MV-4-11 (cell line): ENCODE results near the gene SLC27A2.
"Not testable (repeated sequence)": the region's sequence is repeated elsewhere in the genome, so short reads cannot be mapped to it uniquely, and the experiment has no call there.

Experiments
- DNase-seq: peaks from one replicate; lab custom pipeline; 2025; lab: John Stamatoyannopoulos, UW

The SLC27A2 gene

DNA sequence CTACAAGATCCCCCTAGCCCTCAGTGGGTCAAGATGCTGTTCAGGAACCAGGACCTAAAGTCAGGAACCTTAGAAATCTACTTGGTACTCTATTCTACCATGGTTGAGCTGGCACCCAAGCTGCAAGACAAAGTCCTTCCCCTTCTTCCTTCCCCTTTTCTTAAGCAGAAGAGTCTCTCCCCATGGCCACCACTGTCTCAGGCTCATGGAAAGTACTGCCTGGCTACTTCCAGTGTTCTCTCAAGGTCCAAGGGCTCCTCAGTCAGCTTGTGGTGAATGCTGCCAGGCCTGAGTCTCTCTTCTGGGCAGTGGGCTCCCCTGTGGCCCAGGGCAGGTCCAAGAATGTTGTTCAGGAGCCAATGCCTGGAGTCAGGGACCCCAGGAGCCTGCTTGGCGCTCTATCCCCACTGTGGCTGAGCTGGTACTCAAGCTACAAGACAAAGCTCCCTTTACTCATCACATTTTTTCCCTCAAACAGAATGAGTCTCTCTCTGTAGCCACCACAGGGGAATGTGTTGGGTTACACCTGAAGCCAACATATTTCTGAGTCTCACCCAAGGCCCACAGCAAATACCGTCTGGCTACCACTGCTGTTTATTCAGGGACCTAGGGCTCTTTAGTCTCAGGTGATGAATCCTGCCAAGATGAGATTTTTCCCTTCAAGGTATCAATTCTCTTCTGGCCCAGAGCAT lies 18.1 kb upstream of the SLC27A2 start:
- peak; percentile 69 for DNase-seq

- DNase-seq = no peak
These were observed 17.5 kb upstream of the SLC27A2 start for GRCh38 chr15:50164458-50164857.

DNA sequence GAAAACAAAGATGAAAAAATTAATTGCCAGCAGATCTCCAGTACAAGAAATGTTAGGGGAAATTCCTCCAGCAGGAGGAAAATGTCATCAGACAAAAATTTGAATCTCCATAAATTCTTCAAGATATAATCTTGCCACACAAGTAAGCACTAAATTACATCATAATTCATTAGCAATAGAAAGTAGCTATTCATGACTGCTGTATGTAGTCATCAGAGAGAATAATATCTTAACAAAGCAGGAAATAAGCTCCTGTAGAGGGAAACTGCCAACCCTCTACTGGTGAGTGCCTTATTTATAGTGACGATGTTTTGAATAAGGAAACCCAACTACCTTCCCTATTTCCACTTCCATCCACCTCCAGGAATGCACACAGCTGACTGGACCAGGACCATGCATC lies 15.8 kb upstream of the SLC27A2 start:
- DNase-seq = no peak

DNA sequence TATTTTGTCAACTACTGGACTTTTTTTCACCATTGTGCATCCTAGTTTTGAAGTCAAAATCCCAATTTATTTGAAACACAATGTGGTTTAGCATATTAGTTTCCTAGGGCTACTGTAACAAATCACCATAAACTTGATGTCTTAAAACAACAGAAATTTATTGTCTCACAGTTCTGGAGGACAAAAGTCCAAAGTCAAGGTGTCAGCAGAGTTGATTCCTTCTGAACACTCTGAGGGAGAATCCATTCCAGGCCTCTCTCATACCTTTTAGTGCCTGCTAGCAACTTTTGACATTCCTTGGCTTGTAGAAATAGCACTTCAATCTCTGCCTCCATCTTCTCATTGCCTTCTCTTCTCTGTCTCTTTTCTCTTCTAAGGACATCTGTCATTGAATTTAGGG lies 14.9 kb upstream of the SLC27A2 start:
- no peak for DNase-seq

GRCh38 chr15:50168379-50168778 lies 13.6 kb upstream of the SLC27A2 start:
- DNase-seq = no peak

DNA sequence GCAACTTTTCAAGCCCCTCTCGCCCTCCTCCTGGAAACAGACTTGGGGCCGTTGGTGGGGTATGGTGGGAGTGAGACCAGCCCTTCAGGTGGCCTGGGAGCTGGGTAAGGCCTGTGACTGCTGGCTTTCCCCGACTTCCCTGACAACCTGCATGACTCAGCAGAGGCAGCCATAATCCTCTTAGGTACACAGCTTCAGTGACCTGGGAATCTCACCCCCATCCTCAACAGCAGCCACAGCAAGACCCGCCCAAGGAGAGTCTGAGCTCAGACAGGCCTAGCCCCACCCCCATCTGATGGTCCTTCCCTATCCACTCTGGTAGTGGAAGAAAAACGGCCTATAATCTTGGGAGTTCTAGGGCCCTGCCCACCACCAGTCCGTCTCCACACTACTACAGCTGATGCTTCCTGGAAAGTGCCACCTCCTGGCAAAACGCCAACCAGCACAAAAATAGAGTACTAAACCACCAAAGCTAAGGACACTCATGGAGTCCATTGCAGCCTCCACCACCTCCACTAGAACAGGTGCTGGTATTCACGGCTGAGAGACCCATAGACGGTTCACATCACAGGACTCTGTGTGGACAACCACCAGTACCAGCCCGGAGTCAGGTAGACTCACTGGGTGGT lies 13.1 kb upstream of the SLC27A2 start:
- no peak for DNase-seq

GRCh38 chr15:50172360-50172895 lies 9.6 kb upstream of the SLC27A2 start:
- DNase-seq = not testable (repeated sequence)

DNA sequence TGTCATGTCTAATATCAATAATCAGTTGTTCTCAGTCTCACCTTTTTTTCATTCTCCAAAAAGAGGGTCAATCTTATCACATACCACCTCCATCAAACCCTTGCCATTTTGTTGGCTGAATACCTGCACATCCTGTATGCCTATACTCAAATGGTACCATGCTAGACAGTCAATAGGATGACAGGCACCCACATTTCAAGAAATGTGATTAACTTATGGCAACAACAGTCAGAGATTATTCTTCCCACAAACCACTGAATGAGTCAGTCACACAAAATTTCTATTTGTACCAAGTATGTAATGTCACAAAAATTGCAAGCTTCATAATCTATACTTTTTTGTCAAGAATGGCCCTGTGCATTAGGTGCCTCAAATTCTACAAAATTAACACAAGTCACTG lies 5.1 kb upstream of the SLC27A2 start:
- DNase-seq = peak; percentile 19

- DNase-seq = no peak
These were observed 1.9 kb upstream of the SLC27A2 start for GRCh38 chr15:50180091-50180490.

- no peak for DNase-seq
These were observed 1.4 kb upstream of the SLC27A2 start for GRCh38 chr15:50180582-50180981.

- DNase-seq = no peak
These were observed 611 bp upstream of the SLC27A2 start for GRCh38 chr15:50181201-50181968.

- DNase-seq = no peak
These were observed 420 bp downstream of the SLC27A2 start for GRCh38 chr15:50182219-50183013.

DNA sequence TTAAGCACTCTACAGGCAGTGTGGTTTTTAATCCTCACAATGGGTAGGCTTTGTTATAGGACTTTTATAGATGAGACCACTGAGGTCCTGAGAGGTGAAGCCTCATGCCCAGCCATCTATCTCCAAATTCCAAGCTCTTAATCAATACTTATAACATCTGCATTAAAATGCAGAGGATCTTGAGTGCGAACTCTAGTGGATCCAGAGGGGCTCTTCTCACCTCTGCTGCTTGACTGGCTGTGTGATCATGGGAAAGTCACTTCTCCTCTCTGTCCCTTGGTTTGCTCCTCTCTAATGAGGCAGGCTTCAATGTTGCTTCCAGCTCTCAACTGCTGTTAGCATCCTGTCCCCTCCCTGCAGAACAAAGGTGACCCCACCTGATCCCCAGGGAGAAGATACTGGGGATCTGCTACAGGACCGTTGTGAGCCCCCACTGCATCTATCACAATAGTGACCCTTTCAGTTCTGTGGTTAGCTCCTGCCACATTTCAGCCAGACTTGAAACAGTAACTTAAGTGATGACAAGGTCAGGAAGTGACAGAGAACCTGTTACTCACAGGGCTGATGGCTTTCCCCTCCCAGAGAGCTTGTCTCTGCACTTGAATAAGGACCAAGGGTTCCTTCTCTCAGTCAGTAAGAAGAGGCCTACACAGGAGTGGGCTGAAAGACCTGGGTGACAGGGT lies 1.3 kb downstream of the SLC27A2 start:
- peak; percentile 13 for DNase-seq

- no peak for DNase-seq
These were observed 3.0 kb downstream of the SLC27A2 start for GRCh38 chr15:50184863-50185504.

- DNase-seq = no peak
These were observed 4.1 kb downstream of the SLC27A2 start for GRCh38 chr15:50186090-50186489.

DNA sequence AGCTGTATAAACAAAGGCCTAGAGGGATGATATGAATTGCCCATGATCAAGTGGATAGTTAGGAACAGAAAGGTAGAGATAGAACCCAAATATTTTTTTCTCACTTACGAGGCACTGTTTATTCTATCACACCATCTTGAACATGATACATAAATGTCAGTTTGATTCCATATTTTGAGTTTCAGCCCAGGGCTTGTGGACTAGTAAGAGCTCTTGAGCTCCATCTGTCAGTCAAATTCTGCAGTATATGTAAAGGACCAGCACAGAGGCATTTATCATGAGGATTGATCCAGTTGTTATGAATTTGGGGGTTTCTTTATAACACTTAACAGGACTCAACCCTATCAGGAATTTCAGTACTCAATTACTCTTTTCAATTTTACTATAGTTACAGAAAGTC lies 4.8 kb downstream of the SLC27A2 start:
- DNase-seq = no peak

- DNase-seq = no peak
These were observed 5.5 kb downstream of the SLC27A2 start for GRCh38 chr15:50187525-50187924.

- no peak for DNase-seq
These were observed 6.0 kb downstream of the SLC27A2 start for GRCh38 chr15:50187997-50188396.

DNA sequence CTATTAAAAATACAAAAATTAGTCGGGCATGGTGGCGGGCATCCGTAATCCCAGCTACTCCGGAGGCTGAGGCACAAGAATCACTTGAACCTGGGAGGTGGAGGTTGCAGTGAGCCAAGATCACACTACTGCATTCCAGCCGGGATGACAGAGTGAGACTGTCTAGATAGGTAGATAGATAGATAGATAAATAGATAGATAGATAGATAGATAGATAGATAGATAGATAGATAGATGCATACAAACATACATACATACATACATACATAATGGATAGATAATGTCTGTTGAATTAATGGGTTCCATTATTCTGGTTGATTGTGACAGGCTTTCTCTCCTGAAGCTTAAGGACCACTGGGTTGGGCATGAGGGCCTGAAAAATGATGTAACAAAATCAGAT lies 6.8 kb downstream of the SLC27A2 start:
- not testable (repeated sequence) for DNase-seq

- no peak for DNase-seq
These were observed 7.6 kb downstream of the SLC27A2 start for GRCh38 chr15:50189633-50190032.

DNA sequence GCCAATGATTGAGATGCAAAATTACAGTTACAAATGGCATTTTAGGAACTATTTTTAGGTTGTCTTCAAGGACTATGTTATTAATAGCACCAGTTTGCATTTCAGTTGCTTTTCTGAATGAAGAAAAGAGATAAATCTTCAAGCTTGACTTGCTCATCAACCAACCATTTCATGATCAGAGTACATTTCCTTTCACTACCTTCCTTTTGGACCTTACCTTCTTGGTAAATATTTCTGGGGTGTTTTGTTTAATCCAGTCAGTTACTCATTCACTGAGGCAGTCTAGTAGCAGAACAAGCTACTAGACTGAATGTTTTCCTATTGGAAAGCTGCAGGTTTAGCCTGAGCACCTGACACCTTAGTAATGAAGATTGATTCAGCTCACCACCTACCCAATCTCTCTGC lies 8.2 kb downstream of the SLC27A2 start:
- DNase-seq = no peak
